ENCODE data around the gene C22orf31. TPM values are rescaled to one million over a fixed set of nuclear protein-coding genes. Genes with fewer than 3 reads are reported as not detected.

Gene C22orf31
- total and polyA plus RNA-seq, 2 experiments from 2014 or later, result 0.36 TPM; not detected in 1

GRCh38 chr22:29098296-29098695 lies 36.7 kb upstream of the C22orf31 start:
- DNase-seq (ENCODE audit: low spot score) (no peak), ATAC-seq (no peak)
- Histone ChIP-seq H2AFZ (no peak overlapping the region), H3K4me3 (no peak overlapping the region), H4K20me1 (replicated peaks; ENCODE audit: insufficient read depth) (no peaks in the 10 kb centered on the region), H3K79me2 (replicated peaks; ENCODE audit: insufficient read depth) (no peaks in the 10 kb centered on the region), H3K36me3 (ENCODE audit: insufficient read depth) (no peaks in the 10 kb centered on the region), H3K4me2 (no peak overlapping the region), H3K9me2 (ENCODE audit: insufficient read depth) (no peaks in the 10 kb centered on the region), H3K4me1 (ENCODE audit: insufficient read depth) (peaks cover 23% of the 10 kb centered on the region), H3F3A (replicated peaks; ENCODE audit: low read depth) (no peaks in the 10 kb centered on the region), H3K27ac (ENCODE audit: low read depth) (no peak overlapping the region), H3K27me3 (ENCODE audit: insufficient read depth) (no peaks in the 10 kb centered on the region)
- no peaks in the 10 kb centered on the region for H3K36me3 Mint-ChIP-seq (ENCODE audit: low read depth)
- no peak for TF ChIP-seq ZNF331 (CRISPR knock-in tag; IDR thresholded peaks at IDR 0.05; ENCODE audit: low read depth)
- TF ChIP-seq EZH2 (IDR thresholded peaks at IDR 0.05; ENCODE audit: low read depth, unreplicated experiment), result no peak
- TF ChIP-seq ZNF462 (CRISPR knock-in tag; IDR thresholded peaks at IDR 0.05), result no peak
- TF ChIP-seq ZNF114 (CRISPR knock-in tag; IDR thresholded peaks at IDR 0.05), result no peak
- TF ChIP-seq EZH2phosphoT487 (IDR thresholded peaks at IDR 0.05; ENCODE audit: unreplicated experiment), result no peak
- no peak for TF ChIP-seq JUNB (IDR thresholded peaks at IDR 0.05; ENCODE audit: unreplicated experiment)
- no peak for TF ChIP-seq CREB1 (CRISPR knock-in tag; IDR thresholded peaks at IDR 0.05; ENCODE audit: low read depth)
- TF ChIP-seq CTCF (conservative IDR thresholded peaks at IDR 0.05; ENCODE audit: low read depth in 2 of 2), result no peak
- no peak for TF ChIP-seq STAT1 (IDR thresholded peaks at IDR 0.05; ENCODE audit: unreplicated experiment)
- TF ChIP-seq POLR2AphosphoS5 (IDR thresholded peaks at IDR 0.05; ENCODE audit: low read depth), result no peak
- TF ChIP-seq REST (IDR thresholded peaks at IDR 0.05; ENCODE audit: unreplicated experiment), result no peak
- TF ChIP-seq NANOG (IDR thresholded peaks at IDR 0.05; ENCODE audit: borderline replicate concordance), result no peak
- TF ChIP-seq ETS1 (IDR thresholded peaks at IDR 0.05), result no peak
- H3K4me3 Mint-ChIP-seq, result no peak overlapping the region
- peaks cover 7% of the 10 kb centered on the region for H3K27me3 Mint-ChIP-seq (ENCODE audit: insufficient read depth, low read depth, poor library complexity)
- no peak overlapping the region for H3K27ac Mint-ChIP-seq
- no peaks in the 10 kb centered on the region for H3K9me3 Mint-ChIP-seq
- peaks cover 37% of the 10 kb centered on the region for H3K4me1 Mint-ChIP-seq
